GM21529 (cell line): Measurements from ENCODE around the gene BEX4.
"Not testable (repeated sequence)": the region's sequence is repeated elsewhere in the genome, so short reads cannot be mapped to it uniquely, and the experiment has no call there.

Source experiments
- ATAC-seq: cut with Tn5 transposase; IDR thresholded peaks from one replicate; pipeline ENCODE4 v1.9.1; 2021; ENCODE audit not compliant: unreplicated experiment

Gene BEX4, protein sequence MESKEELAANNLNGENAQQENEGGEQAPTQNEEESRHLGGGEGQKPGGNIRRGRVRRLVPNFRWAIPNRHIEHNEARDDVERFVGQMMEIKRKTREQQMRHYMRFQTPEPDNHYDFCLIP

DNA sequence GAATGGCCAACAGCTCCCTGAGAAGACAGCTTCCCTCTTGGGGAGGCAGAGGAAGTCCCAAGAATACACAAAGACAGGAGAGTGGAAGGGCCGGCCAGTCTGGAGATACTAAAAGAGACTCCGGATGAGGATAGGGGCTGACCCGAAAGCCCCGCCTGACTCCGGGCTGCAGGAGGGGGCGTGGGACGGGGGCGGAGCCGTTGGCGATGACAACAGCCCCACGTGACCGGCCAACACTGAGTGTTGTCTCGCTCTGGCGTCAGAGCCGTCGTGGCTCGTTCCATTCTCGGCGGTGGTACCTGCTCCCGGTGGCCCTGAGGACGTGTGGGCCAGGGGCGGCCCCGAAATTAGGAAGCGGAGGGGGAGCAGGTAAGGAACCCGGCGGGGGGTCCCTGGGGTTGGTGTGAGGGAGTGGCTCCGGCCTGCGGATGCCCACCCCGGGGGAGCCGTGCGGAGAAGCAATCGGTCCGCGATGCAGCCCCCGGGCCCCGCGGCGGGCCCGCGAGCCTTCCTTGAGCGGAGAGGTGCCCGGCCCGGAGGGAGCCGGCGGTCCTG is at the start of gene BEX4:
Gene BEX4, plus strand, starts transcription at position 239 of the 555 bp plus-strand sequence. CDS start 1,046 bp downstream, outside the sequence.
- peak; percentile 91 for ATAC-seq

DNA sequence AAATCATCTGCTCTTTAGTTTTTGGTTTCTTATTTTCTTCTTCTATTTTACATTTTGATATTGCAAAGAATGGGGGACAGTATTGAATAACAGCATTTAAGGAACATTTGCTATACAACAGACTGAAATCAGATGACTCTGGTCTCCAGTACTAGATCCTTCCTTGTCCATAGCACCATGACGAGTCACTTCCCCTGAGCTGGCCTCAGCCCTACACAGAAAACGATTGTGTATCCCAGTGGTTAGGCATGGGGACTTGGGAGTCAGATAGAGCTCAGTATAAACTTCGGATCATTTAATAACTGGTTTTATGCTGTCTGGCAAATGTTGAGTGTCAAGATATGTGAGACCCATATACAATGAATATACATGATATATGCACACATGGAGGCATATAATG is 44.7 kb upstream of the BEX4 start:
- no peak for ATAC-seq

DNA sequence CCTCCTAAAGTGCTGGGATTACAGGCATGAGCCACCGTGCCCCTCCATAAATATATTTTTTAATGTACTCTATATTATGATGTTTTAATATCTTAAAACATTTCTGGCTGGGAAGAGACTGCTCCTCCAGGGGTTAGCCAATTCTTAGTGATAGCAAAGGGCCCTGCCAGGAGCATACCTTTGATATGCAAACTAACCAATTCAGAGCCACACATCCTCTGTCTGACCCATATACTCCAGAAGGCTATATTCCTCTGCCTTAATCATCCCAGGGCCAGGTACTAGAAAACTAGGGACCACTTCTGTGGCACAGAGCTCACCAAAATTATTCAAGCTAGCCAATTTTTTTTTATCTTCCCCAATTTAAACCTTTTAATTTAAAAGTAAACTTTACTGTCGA is 43.6 kb upstream of the BEX4 start:
- ATAC-seq: no peak

DNA sequence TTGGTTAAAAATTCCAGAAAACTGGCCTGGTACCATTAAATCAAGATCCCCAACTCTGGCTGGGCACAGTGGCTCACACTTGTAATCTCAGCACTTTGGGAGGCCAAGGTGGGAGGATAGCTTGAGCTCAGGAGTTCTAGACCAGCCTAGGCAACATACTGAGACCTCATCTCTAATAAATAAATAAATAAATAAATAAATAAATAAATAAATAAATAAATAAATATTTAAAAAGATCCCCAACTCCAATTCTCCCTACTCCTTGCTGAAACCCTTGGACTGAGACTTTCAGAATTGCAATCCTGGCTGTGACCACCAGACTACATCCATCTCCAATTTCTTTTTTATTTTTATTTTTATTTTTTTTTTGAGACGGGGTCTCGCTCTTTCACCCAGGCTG is 39.7 kb upstream of the BEX4 start:
- not testable (repeated sequence) for ATAC-seq

DNA sequence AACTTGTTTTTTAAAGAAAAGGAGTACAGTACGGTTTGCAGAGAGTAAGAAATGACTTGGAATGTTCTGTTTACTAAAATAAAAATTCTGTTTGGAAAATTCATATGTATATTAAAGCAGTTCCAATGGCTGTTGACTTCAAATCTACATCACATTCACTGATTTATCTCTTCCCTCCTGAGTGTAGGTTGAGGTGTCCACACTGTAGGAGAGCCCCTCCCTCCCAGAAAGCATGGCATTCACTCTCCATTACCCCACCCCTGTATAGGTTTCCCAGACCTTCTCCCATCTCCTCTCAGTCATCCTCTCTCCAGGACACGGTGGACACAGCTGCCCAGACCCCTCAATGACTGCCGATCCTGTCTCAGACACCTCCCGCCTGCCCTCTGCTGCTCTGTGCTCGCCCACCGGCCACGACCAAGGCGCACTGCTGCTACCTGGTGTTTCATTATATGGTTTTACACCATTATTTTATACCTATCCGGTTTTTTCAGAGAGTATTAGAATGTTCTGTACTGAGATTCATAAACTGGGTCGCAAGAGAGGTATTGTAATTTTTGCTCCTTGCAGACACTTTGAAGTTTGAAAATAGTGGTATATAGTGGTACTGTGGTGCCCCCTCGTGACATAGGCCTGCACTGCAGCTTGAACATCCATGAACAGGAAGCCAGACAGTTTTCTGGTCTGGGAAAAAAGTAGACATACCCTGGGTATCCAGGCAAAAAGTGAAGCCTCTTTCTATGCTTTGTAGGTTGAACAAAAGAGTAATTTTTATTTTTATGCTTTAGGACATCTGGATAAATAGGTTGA is 38.8 kb upstream of the BEX4 start:
- ATAC-seq: peak; percentile 59

DNA sequence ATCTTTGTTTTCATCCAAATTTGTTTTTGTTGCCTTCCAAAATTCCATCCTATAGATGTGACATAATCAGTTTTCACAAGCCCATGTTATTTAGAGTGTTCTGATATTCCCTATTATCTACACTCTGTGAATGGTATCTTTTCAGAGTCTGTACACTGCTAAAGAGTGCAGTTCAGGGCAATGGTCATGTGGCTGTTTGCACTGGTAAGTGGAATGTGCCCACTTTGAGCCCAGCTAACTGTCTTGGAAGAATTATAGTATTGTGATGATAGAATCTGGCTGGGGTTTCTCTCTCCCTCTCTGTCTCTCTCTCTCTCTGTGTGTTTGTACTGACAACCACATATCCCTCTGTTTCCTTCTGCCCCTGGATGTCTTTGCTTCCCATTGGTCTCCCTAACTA is 37.4 kb upstream of the BEX4 start:
- no peak for ATAC-seq

DNA sequence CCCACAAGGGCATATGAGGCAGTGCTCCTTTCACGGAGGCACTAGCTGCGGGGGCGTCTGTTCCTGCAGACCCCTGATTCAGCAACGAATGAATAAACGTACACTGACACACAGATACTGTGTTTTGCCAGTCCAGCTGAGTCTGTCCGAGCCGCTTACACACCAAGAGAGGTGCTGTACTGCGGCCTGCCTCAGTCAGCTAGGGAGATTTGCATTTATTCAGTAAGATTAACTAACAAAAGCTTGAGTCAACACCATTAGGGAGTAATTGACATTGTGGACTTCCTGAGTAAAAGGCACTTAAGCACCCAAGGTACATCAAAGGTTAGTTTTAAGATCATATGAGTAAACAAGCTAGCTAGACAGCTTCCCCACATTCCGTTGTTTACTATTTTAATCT is 31.0 kb upstream of the BEX4 start:
- no peak for ATAC-seq

DNA sequence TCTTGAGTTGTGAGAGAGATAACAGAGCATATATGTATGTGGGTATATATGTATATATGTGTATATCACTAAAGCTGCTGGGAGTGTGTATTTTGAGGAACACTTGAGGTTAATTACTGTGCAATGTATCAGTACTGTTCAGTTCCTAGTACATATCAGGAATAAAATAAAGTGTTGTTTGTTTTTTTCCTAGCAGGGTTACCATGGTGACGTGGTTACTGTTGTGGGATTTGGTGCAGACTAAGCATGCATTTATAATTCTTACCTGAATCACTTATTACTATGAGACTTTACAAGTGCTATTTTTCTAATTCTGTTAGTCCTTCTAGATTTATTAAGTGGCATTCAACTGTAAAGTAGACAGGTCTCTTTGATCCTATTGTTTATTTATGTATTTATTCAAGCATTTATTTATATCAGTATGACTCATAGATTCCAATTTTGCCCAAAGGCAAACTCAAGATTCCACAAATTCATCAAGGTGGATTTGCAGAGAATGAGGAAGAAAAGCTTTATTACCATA is 26.9 kb upstream of the BEX4 start:
- ATAC-seq: no peak

DNA sequence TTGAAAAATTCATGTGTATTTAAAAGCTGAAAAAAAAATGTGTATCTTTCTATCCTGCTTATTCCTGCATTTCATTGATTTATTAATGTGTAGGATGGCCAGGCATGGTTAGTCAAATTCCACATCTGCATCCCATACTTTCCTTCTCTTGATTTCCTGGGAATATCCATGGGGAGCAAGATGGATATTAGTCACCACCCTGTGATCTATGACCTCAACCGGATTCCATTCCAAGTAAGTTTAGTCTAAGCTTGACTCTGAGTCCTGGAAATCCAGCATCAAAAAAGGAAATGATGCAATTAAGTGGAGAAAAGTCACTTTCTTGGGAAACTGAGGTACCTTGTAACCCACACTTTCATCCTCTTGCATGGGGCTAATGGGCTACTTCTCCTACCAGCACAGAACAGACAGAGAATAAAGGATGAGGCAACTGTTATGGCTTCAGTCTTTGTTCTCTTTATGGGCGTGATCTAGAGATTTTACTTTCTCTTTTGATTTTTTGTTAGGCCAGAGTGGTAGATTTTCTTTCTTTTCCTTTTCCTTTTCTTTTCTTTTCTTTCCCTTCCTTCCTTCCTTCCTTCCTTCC is 17.1 kb upstream of the BEX4 start:
- ATAC-seq: no peak

DNA sequence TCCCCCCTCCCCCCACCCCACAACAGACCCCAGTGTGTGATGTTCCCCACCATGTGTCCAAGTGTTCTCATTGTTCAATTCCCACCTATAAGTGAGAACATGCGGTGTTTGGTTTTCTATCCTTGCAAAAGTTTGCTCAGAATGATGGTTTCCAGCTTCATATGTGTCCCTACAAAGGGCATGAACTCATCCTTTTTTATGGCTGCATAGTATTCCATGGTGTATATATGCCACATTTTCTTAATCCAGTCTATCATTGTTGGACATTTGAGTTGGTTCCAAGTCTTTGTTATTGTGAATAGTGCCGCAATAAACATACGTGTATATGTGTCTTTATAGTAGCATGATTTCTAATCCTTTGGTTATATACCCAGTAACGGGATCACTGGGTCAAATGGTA is 16.2 kb upstream of the BEX4 start:
- not testable (repeated sequence) for ATAC-seq

DNA sequence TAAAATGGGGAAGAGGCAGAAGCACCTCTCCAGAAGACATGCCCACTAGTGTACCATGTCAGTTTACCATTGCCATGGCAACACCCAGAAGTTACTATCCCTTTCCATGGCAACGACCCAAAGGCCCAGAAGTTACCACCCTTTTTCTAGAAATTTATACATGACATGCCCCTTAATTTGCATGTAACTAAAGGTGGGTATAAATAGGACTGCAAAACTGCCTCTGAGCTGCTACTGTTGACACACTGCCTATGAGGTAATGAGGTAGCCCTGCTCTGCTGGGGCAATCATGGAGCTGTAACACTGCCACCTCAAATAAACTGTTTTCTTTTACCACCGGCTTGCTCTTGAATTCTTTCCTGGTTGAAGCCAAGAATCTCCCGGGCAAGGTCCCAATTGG is 13.9 kb upstream of the BEX4 start:
- ATAC-seq: no peak

DNA sequence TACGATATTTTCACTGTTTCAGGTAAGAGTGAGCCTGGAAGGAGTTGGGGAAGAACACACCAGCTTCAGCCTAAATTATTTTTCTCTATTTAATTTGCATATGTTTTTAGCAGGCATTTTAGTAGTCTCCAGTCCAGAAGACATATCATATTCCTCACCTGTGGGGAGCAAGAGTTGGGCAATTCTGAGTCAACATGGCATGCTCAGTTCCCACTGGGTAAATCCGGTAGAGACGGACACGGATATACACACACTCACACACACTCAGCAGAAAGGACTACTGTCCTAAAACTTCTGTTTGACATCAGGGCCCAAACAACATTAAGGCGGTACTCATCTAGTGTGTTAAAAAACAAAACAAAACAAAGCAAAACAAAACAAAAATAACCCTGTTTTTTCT is 4.9 kb upstream of the BEX4 start:
- no peak for ATAC-seq

DNA sequence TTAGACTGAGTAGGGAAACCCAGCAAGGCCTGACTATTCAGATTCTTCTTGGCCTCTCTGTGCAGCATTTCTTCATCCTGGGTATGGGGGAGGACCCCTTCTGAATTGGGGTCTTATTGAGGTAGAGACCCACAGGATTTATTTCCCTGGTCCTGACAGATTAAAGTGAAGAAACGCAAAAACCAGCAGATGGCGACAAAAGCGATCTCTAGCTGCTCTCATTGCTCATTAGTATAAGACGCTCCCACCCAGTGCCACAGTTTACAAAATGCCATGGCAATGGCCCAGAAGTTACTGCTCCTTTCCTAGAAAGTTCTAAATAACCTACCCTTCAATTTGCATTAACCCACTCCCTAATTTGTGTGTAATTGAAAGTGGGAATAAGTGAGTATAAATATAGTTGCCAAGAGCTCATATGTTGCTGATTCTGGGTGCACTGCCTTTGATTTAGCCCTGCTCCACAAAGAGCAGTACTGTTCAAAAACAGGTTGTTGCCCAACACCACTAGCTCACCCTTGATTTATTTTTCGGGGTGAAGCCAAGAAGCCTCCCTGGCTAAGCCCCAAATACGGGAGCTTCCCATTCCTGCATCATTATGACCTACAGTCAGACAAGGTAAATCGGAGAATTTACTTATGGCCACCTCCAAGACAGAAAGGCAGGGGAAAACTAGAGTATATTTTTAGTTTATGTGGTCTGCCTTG is 3.7 kb upstream of the BEX4 start:
- peak; percentile 36 for ATAC-seq

DNA sequence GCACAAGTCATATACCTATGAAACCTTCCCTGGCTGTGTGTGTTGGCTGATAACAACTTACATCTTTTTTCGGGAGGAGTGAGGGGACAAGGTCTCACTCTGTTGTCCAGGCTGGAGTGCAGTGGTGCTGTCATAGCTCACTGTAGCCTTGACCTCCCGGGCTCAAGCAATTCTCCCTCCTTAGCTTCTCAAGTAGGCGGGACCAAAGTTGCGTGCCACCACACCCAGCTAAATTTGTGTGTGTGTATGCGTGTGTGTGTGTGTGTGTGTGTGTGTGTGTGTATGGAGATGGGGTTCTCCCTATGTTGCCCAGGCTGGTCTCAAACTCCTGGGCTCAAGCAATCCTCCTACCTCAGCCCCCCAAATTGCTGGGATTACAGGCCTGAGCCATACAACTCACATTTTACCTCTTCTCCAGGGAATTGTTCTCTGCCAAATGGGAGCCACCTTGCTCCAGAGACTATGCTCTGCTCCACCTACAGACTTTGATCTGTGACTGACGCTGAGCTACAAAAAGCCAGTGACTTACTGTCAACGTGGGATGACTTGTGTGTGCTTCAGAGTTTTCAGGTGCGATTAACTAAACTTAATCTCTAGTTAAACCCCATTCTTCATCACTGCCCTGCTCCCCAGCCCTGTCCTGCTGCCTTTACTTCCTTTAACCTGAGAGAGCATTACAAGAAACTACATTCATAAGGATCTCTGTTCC is 2.0 kb upstream of the BEX4 start:
- ATAC-seq: no peak

DNA sequence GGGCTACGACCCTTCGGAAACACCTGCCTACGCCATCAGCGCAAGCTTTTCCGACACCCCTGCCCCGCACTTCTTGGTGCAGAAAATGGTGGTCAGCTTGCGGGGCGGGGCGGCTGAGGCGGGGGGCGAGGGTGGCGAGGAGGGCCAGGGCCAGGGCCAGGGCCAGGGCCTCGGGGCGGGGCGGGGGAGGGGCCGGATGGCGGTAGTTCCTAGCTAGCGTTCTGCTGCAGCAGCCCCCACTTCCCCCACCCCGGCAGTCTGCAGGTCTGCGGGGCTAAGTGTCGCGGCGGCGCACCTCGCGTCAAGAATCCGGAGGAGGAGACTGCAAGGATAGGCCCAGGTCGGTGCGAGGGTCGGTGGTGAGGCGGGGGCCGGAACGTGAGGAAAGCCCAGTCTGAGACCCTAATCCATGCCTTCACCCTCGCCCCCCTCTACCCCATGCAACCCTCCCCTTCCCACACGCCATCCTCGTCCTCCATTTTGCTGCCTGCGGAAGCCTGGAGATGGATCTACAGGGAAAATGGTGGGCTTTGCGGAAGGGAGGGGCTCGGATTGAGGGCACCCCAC is 600 bp downstream of the BEX4 start:
- no peak for ATAC-seq

DNA sequence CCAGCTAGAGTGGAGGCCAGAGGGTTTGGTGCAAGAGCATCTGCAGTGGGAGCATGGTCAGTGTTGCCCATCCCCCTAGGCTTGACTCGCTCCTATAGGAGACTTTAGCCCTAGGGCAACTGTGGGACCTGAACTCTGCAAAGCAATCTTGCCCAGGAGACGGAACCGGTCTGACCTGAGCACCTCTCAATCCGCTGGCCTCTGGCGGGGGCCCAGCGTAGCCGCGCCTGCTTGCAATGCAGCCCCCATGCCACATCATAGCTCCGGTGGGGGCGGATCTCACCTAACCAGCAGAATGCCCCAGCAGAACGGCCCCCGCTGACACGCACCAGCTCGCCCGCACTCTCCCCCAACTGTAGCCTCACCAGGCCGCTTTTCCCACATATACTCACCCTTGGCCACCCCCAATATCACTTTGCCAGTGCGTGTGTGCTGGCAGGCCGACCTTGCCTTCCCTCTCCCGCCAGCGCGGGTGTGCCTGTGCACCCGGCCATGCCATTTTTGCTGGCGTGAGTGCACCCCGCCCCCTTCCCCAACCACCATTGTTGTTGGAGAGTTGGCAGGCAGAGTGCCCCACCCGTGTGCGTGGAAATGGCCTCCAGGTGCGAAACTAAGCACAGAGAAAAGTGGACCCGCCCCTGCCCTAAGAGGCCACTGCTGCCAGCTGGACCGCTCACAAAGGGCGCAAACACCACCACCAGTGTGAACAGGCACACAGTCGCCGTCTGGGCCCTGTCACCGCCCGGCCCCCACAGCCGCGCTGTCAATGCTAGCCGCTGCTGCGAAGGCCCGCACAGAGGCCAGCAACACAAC is 5.8 kb downstream of the BEX4 start:
- no peak for ATAC-seq

DNA sequence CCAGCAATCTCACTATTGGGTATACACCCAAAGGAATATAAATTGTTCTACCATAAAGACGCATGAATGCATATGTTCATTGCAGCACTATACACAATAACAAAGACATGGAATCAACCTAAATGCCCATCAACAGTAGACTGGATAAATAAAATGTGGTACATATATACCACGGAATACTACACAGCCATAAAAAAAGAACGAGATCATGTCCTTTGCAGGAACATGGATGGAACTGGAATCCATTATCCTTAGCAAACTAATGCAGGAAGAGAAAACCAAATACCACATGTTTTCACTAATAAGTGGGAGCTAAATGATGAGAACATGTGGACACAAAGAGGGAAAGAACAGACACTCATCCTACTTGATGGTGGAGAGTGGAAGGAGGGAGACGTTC is 11.0 kb downstream of the BEX4 start:
- ATAC-seq: not testable (repeated sequence)

DNA sequence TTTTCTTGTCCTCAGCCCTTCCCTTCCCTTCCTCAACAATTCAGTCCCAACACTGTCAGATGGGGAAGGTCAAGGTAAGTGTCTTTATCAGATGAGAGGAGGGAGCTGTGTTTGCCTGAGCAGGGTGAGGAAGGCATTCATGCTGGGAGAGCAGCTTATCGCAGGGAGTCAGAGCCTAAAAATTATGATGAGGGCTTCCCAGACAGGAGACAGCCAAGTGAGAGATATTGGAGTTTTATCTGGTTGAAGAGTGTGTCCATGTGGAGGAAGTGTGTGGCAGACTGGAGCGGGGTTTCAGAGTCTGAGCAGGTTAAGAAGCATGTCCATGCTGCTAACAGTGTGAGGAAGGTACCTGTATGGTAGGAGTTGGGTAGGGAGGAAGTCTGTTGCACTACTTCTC is 18.4 kb downstream of the BEX4 start:
- no peak for ATAC-seq

DNA sequence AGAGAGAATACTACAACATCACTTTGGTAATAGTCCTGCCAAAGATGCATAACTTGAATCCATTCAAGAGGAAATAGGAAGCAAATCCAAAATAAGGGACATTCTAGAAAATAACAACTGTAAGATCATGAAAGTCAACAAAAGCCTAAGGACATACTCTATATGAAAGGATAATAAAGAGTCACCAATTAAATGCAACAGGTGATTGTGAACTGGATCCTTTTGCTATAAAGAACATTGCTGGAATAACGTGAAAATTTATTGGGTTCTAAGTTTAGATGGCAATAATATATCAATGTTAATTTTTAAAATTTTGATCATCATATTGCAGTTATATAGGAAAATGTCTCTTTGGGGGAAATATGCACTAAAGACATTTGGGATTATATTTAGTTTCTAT is 20.0 kb downstream of the BEX4 start:
- ATAC-seq: no peak

DNA sequence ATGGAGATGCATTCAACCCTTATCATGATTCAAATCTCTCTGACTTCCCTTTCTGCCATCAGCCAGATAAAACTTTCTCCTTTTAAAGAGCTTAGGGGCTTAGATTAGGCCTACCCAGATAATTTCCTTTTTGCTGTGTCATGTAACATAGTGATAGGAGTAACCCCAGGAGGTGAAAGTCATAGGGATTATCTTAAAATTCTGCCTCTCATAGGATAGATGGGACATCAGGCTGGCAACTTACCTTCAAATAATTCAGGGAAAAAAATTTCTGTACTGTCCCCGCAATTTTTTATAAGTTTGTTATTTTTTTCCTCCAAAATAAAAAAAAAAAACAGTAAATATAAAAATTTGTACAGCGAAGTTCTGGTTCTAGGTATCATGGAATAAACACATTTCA is 20.7 kb downstream of the BEX4 start:
- not testable (repeated sequence) for ATAC-seq
